HEK293T (cell line): ENCODE data around the gene SYT12.
A peak's percentile ranks its signal among the peaks of the same experiment; 100 is the strongest.
"Not testable (repeated sequence)": the region's sequence is repeated elsewhere in the genome, so short reads cannot be mapped to it uniquely, and the experiment has no call there.

Experiments used
- CTCF ChIA-PET: fragments of 350-600 bp; formaldehyde crosslinking; extraction: SDS; loops from one replicate; lab custom pipeline; 2021; ENCODE audit warnings: antibody characterized with exemption, inconsistent platforms; lab: Yijun Ruan, JAX
- POLR2A ChIA-PET: fragments of 350-600 bp; formaldehyde crosslinking; extraction: SDS; loops from one replicate; lab custom pipeline; 2020; ENCODE audit warnings: antibody characterized with exemption, inconsistent platforms; lab: Yijun Ruan, JAX
- DNase-seq: peaks from one replicate; pipeline ENCODE4 v3.0.0; 2012; ENCODE audit warnings: mixed read lengths; ENCODE audit errors: extremely low spot score
- ARNT ChIP-seq: fragments of 450-650 bp; IDR thresholded peaks from 2 replicates; pipeline ENCODE4 v1.6.1; 2017; ENCODE audit warnings: mild to moderate bottlenecking
- BHLHE40 ChIP-seq: fragments of 450-650 bp; IDR thresholded peaks from 2 replicates; pipeline ENCODE4 v1.6.1; 2016; ENCODE audit warnings: mild to moderate bottlenecking, moderate library complexity, borderline replicate concordance
- CTBP1 ChIP-seq: fragments of 450-650 bp; IDR thresholded peaks from 2 replicates; pipeline ENCODE4 v1.6.1; 2016; ENCODE audit warnings: borderline replicate concordance
- ELF4 ChIP-seq: fragments of 450-650 bp; IDR thresholded peaks from 2 replicates; pipeline ENCODE4 v1.6.1; 2017; ENCODE audit warnings: antibody characterized with exemption
- FOXA1 ChIP-seq: fragments of 450-650 bp; IDR thresholded peaks from 2 replicates; pipeline ENCODE4 v1.6.1; 2016; ENCODE audit warnings: mild to moderate bottlenecking
- FOXK2 ChIP-seq: fragments of 450-650 bp; IDR thresholded peaks from 2 replicates; pipeline ENCODE4 v1.6.1; 2016; ENCODE audit warnings: mild to moderate bottlenecking
- FOXM1 ChIP-seq: fragments of 450-650 bp; IDR thresholded peaks from 2 replicates; pipeline ENCODE4 v1.6.1; 2017; ENCODE audit warnings: mild to moderate bottlenecking, borderline replicate concordance
- HDGF ChIP-seq: fragments of 450-650 bp; IDR thresholded peaks from 2 replicates; pipeline ENCODE4 v1.6.1; 2017; ENCODE audit warnings: antibody characterized with exemption, borderline replicate concordance
- LEF1 ChIP-seq: fragments of 450-650 bp; IDR thresholded peaks from 2 replicates; pipeline ENCODE4 v1.6.1; 2017; ENCODE audit warnings: mild to moderate bottlenecking, borderline replicate concordance
- NFRKB ChIP-seq: fragments of 450-650 bp; IDR thresholded peaks from 2 replicates; pipeline ENCODE4 v1.6.1; 2016; ENCODE audit warnings: mild to moderate bottlenecking, moderate library complexity
- SP1 ChIP-seq: fragments of 450-650 bp; IDR thresholded peaks from 2 replicates; pipeline ENCODE4 v1.6.1; 2017
- SUZ12 ChIP-seq: fragments of 450-650 bp; IDR thresholded peaks from 2 replicates; pipeline ENCODE4 v1.6.1; 2016; ENCODE audit warnings: mild to moderate bottlenecking
- TARDBP ChIP-seq: fragments of 450-650 bp; IDR thresholded peaks from 2 replicates; pipeline ENCODE4 v1.6.1; 2016
- ZNF384 ChIP-seq: fragments of 450-650 bp; IDR thresholded peaks from 2 replicates; pipeline ENCODE4 v1.6.1; 2016
- TF ChIP-seq, protein P1 (sequence below): fragments of 450-650 bp; IDR thresholded peaks from 2 replicates; pipeline ENCODE4 v1.6.1; 2016

The SYT12 gene

DNA sequence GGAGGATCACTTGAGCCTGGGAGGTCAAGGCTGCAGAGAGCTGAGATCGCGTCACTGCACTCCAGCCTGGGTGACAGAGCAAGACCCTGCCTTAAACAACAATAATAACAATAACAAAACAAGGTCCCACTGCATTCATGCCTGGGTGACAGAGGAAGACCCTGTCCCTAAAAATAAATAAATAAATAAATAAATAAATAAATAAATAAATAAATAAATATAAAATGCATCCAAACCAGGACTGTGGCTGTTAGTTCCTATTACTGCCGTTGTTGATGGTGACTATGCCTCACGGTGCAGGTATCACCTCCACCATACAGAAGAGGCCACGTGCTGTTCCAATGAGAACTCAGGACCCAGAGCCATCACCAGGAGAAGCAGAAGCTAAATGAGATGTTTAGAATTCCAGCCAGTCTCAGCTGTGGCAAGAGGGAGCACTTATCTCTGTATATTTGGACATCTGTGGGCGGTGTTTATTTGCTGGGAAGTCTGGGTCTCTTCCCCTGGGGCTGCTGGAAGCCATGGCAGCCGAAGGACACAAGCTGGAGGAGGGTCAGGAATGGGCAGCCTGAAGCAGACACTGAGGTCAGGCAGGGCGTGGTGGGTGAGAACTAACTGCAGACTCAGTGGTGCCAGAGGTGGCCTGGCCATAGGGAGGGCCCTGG is 26.2 kb upstream of the SYT12 start:
- POLR2A ChIA-PET = interaction anchor here (1.7 kb wide), 1 partner anchor 10 kb away, joined by 5 read pairs; no protein-coding TSS in a partner anchor
- DNase-seq = no peak
- TF ChIP-seq CTBP1 = no peak
- no peak for TF ChIP-seq ZNF384
- no peak for TF ChIP-seq SP1
- no peak for TF ChIP-seq ELF4
- TF ChIP-seq FOXM1 = no peak
- TF ChIP-seq TARDBP = no peak
- no peak for TF ChIP-seq FOXA1
- no peak for TF ChIP-seq LEF1
- no peak for TF ChIP-seq NFRKB
- CTCF ChIA-PET = interaction anchor here (1.0 kb wide), 1 partner anchor 114 kb away, joined by 3 read pairs; no protein-coding TSS in a partner anchor

DNA sequence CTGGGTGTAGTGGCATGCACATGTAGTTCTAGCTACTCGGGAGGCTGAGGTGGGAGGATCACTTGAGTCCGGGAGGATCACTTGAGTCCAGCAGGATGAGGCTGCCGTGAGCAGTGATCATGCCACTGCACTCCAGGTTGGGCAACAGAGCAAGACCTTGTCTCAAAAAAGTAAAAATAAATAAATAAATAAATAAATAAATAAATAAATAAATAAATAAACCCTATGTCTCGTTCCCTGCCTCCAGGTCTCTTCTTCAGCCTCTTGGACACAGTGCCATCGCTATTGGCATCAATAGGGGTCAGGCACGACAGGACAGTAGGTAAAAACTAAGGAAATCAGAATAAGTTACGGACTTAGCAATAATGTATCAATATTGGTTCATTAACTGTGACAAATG is 23.4 kb upstream of the SYT12 start:
- POLR2A ChIA-PET = no interaction called here
- no peak for DNase-seq
- CTCF ChIA-PET = no interaction called here
- TF ChIP-seq ARNT = no peak
- no peak for TF ChIP-seq FOXK2
- TF ChIP-seq, protein P1, sequence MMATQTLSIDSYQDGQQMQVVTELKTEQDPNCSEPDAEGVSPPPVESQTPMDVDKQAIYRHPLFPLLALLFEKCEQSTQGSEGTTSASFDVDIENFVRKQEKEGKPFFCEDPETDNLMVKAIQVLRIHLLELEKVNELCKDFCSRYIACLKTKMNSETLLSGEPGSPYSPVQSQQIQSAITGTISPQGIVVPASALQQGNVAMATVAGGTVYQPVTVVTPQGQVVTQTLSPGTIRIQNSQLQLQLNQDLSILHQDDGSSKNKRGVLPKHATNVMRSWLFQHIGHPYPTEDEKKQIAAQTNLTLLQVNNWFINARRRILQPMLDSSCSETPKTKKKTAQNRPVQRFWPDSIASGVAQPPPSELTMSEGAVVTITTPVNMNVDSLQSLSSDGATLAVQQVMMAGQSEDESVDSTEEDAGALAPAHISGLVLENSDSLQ = no peak
- TF ChIP-seq HDGF = no peak
- TF ChIP-seq LEF1 = no peak
- TF ChIP-seq CTBP1 = no peak
- no peak for TF ChIP-seq NFRKB
- TF ChIP-seq ZNF384 = no peak
- TF ChIP-seq BHLHE40 = no peak
- TF ChIP-seq SP1 = no peak
- TF ChIP-seq SUZ12 = no peak

DNA sequence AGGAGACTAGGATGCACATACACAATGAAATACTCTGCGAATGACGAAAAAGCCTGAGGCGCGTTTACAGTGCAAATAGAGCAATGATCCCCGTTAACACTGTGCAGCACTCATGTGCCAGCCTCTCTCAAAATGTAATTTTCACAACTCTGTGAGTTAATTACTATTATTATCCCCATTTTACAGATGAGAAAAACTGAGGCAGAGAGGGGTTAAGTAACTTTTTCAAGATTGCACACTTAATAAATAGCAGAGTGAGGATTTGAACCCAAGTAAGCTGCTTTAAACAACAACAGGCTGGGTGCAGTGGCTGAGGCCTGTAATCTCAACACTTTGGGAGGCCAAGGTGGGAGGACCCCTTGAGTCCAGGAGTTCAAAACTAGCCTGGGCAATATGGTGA is 21.6 kb upstream of the SYT12 start:
- DNase-seq = no peak

DNA sequence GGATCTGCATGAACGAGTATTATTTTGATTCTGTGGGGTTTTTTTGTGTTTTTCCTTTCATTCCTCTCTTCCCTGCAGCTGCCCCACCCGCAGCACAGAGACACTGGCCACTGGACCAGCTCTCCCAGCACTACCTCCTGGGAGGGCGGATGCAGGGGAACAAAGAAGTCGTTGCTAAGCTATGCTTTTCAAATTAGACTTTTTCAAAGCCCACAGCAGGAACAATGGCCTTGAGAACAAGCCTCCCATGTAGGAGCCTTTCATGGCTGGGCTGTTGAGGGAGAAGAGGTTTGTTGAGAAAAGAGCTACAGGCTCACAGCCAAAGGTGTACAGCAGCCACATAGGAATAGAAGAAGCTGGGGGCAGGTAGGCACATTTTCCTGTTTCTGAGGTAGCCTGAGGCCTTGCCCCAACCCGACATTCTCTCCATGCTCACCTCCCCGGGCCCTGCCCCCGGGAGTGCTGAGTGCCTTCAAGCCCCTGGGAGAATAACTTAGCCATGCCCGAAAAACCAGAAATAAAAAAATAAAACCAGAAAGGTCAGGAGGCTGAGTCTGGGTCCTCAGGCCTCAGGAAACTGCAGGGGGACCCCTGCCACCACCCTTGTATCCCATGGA is 20.5 kb upstream of the SYT12 start:
- CTCF ChIA-PET = no interaction called here
- TF ChIP-seq SUZ12 (no peak), ELF4 (no peak), HDGF (no peak), ARNT (no peak), FOXK2 (no peak), CTBP1 (no peak), LEF1 (no peak), ZNF384 (no peak), SP1 (no peak), TARDBP (no peak), FOXA1 (no peak)
- TF ChIP-seq, protein P1 = no peak
- POLR2A ChIA-PET = no interaction called here
- DNase-seq = no peak

More for the DNA sequence above, 21.6 kb upstream of the SYT12 start:
- POLR2A ChIA-PET = no interaction called here
- CTCF ChIA-PET = no interaction called here
- TF ChIP-seq ELF4 = no peak
- TF ChIP-seq ARNT = no peak
- no peak for TF ChIP-seq LEF1

DNA sequence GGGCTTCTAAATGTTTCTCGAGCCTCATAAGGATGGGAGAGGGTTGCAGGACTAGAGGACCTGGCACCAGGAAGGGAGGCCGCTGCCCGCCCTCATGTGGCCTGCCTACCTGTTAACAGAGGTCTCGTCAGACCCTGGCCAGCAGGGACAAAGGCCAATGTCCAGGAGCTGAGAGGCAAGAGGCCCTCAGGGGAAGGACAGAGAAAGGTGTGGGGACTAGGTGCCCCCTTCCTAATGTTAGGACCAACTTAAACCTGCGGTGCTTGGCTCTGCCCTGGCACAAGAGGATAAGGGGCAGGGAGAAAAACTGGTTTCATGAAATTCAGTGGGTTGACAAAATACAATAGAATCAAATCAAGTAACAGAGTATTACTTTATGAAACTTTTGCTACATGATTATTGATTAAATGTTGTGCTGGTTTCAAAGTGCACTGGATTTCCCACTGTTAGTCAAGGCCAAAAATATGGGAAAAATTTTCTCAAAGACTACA is 20.0 kb upstream of the SYT12 start:
- POLR2A ChIA-PET = no interaction called here
- CTCF ChIA-PET = interaction anchor here (1.2 kb wide), 1 partner anchor 19 kb away, joined by 3 read pairs; no protein-coding TSS in a partner anchor
- no peak for DNase-seq
- TF ChIP-seq FOXA1 (no peak), LEF1 (no peak), CTBP1 (no peak), ARNT (no peak), FOXM1 (no peak), BHLHE40 (no peak), TARDBP (no peak), ZNF384 (no peak), HDGF (no peak), SP1 (no peak), FOXK2 (no peak)

DNA sequence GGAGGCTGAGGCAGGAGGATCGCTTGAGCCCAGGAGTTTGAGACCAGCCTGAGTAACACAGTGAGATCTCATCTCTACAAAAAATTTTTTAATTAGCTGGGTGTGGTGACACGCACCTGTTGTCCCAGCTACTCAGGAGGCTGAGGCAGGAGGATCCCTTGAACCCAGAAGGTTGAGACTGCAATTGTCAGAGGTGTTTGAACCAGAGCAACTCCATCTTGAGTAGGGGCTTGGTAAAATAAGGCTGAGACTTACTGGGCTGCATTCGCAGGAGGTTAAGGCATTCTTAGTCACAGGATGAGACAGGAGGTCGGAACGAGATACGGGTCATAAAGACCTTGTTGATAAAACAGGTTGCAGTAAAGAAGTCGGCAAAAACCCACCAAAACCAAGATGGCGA is 17.7 kb upstream of the SYT12 start:
- POLR2A ChIA-PET, CTCF ChIA-PET: not testable (repeated sequence)

DNA sequence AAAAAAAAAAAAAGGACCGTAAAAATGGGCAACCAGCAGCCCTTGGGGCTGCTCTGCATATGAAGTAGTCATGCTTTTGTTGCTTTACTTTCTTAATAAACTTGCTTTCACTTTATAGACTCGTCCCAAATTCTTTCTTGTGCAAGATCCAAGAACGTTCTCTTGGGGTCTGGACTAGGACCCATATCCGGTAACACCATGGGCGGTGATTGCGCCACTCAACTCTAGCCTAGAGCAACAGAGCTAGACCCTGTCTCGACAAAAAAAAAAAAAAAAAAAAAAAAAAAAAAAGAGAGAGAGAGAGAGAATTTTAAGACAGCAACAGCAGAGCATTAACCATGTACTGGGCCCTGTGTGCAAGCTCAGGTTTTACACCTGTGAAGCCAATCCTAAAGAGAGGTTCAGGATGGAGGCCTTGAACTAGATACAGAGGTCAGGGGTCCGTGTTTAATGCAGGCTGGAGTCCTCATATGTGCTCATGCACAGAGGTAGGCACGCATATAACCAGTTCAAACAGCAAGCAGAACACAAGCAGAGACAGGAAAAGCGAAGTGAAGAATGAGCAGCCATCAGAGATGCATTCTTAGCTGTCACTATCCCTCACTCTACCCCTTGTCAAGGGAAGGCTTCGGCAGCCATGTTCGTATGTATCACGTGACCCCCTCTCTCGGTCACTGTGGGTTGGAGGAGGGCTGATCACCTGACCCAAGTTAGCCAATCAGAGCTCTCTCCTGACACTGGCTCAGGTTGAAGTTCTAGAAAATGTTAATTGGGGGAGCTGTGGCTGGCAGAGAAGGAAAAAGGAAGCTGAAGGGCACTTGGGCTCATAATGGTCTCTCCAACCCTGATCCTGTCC is 16.7 kb upstream of the SYT12 start:
- peak; percentile 73 for DNase-seq
- TF ChIP-seq ZNF384 (peak; percentile 57; the same call in 1 of the 2 replicates), HDGF (no peak), NFRKB (peak; percentile 52), BHLHE40 (no peak)
- POLR2A ChIA-PET = interaction anchor here (1.0 to 1.6 kb wide), 2 partner anchors 10 to 30 kb away, joined by 3 to 5 read pairs; no protein-coding TSS in a partner anchor
- CTCF ChIA-PET = no interaction called here

More for the DNA sequence above, 17.7 kb upstream of the SYT12 start:
- not testable (repeated sequence) for DNase-seq
